CD4-positive, alpha-beta T cell treated with Interleukin-4 for 4 hours (primary cell): ENCODE data around the gene PAK5.
A peak's percentile ranks its signal among the peaks of the same experiment; 100 is the strongest.

ENCODE experiments used
- DNase-seq: peaks from one replicate; pipeline ENCODE4 v3.0.0-alpha.2; 2020

The PAK5 gene

GRCh38 chr20:9615118-9615517, 223.8 kb downstream of the PAK5 start:
- DNase-seq, result no peak

GRCh38 chr20:9613871-9614270, 225.0 kb downstream of the PAK5 start:
- no peak for DNase-seq

- DNase-seq, result no peak
Observed at GRCh38 chr20:9611921-9612320, 227.0 kb downstream of the PAK5 start.

GRCh38 chr20:9610665-9611064, 228.2 kb downstream of the PAK5 start:
- DNase-seq, result no peak

GRCh38 chr20:9609887-9610502, 228.9 kb downstream of the PAK5 start:
- peak; percentile 48 for DNase-seq

GRCh38 chr20:9608639-9609340, 230.1 kb downstream of the PAK5 start:
- no peak for DNase-seq

- DNase-seq, result no peak
Observed at GRCh38 chr20:9602847-9603183, 236.1 kb downstream of the PAK5 start.

GRCh38 chr20:9600562-9600961, 238.3 kb downstream of the PAK5 start:
- no peak for DNase-seq

- DNase-seq, result no peak
Observed at GRCh38 chr20:9597547-9597946, 241.3 kb downstream of the PAK5 start.

- no peak for DNase-seq
Observed at GRCh38 chr20:9595763-9596162, 243.1 kb downstream of the PAK5 start.

- no peak for DNase-seq
Observed at GRCh38 chr20:9594284-9594875, 244.5 kb downstream of the PAK5 start.

- DNase-seq, result no peak
Observed at GRCh38 chr20:9592419-9592818, 246.5 kb downstream of the PAK5 start.

- DNase-seq, result no peak
Observed at GRCh38 chr20:9591080-9591479, 247.8 kb downstream of the PAK5 start.

- DNase-seq, result no peak
Observed at GRCh38 chr20:9590189-9590588, 248.7 kb downstream of the PAK5 start.

- no peak for DNase-seq
Observed at GRCh38 chr20:9588706-9589105, 250.2 kb downstream of the PAK5 start.

GRCh38 chr20:9583151-9583550, 255.7 kb downstream of the PAK5 start:
- DNase-seq, result no peak

- DNase-seq, result no peak
Observed at GRCh38 chr20:9582137-9582536, 256.7 kb downstream of the PAK5 start.

- DNase-seq, result no peak
Observed at GRCh38 chr20:9581509-9581908, 257.4 kb downstream of the PAK5 start.

GRCh38 chr20:9578594-9578993, 260.3 kb downstream of the PAK5 start:
- DNase-seq, result no peak

GRCh38 chr20:9577397-9577796, 261.5 kb downstream of the PAK5 start:
- no peak for DNase-seq

GRCh38 chr20:9576695-9577094, 262.2 kb downstream of the PAK5 start:
- no peak for DNase-seq

- DNase-seq, result no peak
Observed at GRCh38 chr20:9575836-9576235, 263.0 kb downstream of the PAK5 start.

- no peak for DNase-seq
Observed at GRCh38 chr20:9574776-9575175, 264.1 kb downstream of the PAK5 start.

GRCh38 chr20:9574181-9574580, 264.7 kb downstream of the PAK5 start:
- DNase-seq, result no peak
